HepG2 (cell line): ENCODE data around the gene PARVB.

Experiments used
- BATF2 ChIP-seq: sonication (generic); formaldehyde crosslinking; IDR thresholded peaks from 2 replicates; pipeline ENCODE4 v1.8.0; 2022; ENCODE audit warnings: mild to moderate bottlenecking, missing genetic modification reagents, moderate library complexity
- CCAR2 ChIP-seq: fragments of 200-400 bp; formaldehyde crosslinking; optimal IDR thresholded peaks from 2 replicates; pipeline ENCODE3; 2018; ENCODE audit warnings: low read depth, mild to moderate bottlenecking, low read length, moderate library complexity
- FOXK1 ChIP-seq: sonication (generic); formaldehyde crosslinking; IDR thresholded peaks from 2 replicates; pipeline ENCODE4 v1.4.0; 2020; ENCODE audit warnings: low read depth, missing genetic modification reagents, borderline replicate concordance
- KAT7 ChIP-seq: IDR thresholded peaks from 2 replicates; pipeline ENCODE4 v1.6.1; 2018; ENCODE audit warnings: borderline replicate concordance, missing compliant biosample characterization
- POLR2A ChIP-seq, 2 experiments: IDR thresholded peaks; 2 replicates each; pipeline ENCODE4 v1.6.1; 2011; ENCODE audit warnings: low read depth in 2 of 2, low read length in 2 of 2, mild to moderate bottlenecking in 1 of 2, moderate library complexity in 1 of 2; ENCODE audit not compliant: insufficient read depth in 1 of 2
- RORA ChIP-seq: sonication (generic); formaldehyde crosslinking; IDR thresholded peaks from 2 replicates; pipeline ENCODE4 v1.5.0; 2020; ENCODE audit warnings: mild to moderate bottlenecking, missing genetic modification reagents, moderate library complexity
- SP4 ChIP-seq: sonication (generic); formaldehyde crosslinking; IDR thresholded peaks from 2 replicates; pipeline ENCODE4 v1.8.1; 2023; ENCODE audit warnings: mild to moderate bottlenecking, missing genetic modification reagents
- SRSF9 ChIP-seq: fragments of 200-400 bp; formaldehyde crosslinking; IDR thresholded peaks from 2 replicates; pipeline ENCODE4 v1.6.1; 2018; ENCODE audit warnings: borderline replicate concordance, mild to moderate bottlenecking, low read depth, low read length; ENCODE audit not compliant: insufficient read depth, poor library complexity, severe bottlenecking
- ZNF710 ChIP-seq: sonication (generic); formaldehyde crosslinking; IDR thresholded peaks from 2 replicates; pipeline ENCODE4 v1.5.0; 2020; ENCODE audit warnings: mild to moderate bottlenecking, missing genetic modification reagents, borderline replicate concordance
- TF ChIP-seq, protein P1 (sequence below): sonication (generic); formaldehyde crosslinking; IDR thresholded peaks from 2 replicates; pipeline ENCODE4 v1.5.0; 2020; ENCODE audit warnings: mild to moderate bottlenecking, missing genetic modification reagents, moderate library complexity
- TF ChIP-seq, protein P2 (sequence below): sonication (generic); formaldehyde crosslinking; IDR thresholded peaks from 2 replicates; pipeline ENCODE4 v1.8.1; 2022; ENCODE audit warnings: mild to moderate bottlenecking, missing genetic modification reagents
- TF ChIP-seq, protein P3 (sequence below): sonication (generic); formaldehyde crosslinking; IDR thresholded peaks from 2 replicates; pipeline ENCODE4 v1.9.0; 2022; ENCODE audit warnings: missing genetic modification reagents, mild to moderate bottlenecking, borderline replicate concordance
- TF ChIP-seq, protein P4 (sequence below): sonication (generic); formaldehyde crosslinking; IDR thresholded peaks from 2 replicates; pipeline ENCODE4 v1.4.0; 2020; ENCODE audit warnings: missing genetic modification reagents

DNA sequence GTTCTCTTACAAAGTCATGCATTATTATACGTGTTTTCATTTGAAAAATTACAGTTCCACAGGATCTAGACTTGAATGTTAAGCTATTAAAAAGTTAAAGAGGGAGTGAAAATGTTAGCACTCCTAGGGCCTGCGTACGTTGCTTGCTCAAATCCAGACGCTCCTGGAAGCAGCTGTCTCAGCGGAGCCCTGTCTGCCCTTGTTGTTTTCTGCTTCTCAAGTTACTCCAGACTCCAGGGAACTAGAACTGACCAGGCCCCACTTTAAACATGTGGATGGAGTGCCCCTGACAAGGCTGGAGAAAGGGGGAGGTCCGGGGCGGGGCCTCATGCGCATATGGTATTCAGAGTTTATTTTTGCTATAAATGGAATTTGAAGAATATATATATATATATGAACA lies 9.6 kb downstream of the PARVB start:
- no peak for TF ChIP-seq ZNF710 (CRISPR knock-in tag)
- TF ChIP-seq, protein P1, sequence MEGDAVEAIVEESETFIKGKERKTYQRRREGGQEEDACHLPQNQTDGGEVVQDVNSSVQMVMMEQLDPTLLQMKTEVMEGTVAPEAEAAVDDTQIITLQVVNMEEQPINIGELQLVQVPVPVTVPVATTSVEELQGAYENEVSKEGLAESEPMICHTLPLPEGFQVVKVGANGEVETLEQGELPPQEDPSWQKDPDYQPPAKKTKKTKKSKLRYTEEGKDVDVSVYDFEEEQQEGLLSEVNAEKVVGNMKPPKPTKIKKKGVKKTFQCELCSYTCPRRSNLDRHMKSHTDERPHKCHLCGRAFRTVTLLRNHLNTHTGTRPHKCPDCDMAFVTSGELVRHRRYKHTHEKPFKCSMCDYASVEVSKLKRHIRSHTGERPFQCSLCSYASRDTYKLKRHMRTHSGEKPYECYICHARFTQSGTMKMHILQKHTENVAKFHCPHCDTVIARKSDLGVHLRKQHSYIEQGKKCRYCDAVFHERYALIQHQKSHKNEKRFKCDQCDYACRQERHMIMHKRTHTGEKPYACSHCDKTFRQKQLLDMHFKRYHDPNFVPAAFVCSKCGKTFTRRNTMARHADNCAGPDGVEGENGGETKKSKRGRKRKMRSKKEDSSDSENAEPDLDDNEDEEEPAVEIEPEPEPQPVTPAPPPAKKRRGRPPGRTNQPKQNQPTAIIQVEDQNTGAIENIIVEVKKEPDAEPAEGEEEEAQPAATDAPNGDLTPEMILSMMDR = no peak
- TF ChIP-seq BATF2 = no peak
- TF ChIP-seq SP4 (CRISPR knock-in tag) = no peak
- TF ChIP-seq, protein P2, sequence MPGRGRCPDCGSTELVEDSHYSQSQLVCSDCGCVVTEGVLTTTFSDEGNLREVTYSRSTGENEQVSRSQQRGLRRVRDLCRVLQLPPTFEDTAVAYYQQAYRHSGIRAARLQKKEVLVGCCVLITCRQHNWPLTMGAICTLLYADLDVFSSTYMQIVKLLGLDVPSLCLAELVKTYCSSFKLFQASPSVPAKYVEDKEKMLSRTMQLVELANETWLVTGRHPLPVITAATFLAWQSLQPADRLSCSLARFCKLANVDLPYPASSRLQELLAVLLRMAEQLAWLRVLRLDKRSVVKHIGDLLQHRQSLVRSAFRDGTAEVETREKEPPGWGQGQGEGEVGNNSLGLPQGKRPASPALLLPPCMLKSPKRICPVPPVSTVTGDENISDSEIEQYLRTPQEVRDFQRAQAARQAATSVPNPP (CRISPR knock-in tag) = no peak
- no peak for TF ChIP-seq KAT7 (CRISPR knock-in tag)
- TF ChIP-seq RORA (CRISPR knock-in tag) = no peak
- TF ChIP-seq CCAR2 = no peak
- no peak for TF ChIP-seq FOXK1 (CRISPR knock-in tag)
- no peak for TF ChIP-seq SRSF9
- TF ChIP-seq, protein P3, sequence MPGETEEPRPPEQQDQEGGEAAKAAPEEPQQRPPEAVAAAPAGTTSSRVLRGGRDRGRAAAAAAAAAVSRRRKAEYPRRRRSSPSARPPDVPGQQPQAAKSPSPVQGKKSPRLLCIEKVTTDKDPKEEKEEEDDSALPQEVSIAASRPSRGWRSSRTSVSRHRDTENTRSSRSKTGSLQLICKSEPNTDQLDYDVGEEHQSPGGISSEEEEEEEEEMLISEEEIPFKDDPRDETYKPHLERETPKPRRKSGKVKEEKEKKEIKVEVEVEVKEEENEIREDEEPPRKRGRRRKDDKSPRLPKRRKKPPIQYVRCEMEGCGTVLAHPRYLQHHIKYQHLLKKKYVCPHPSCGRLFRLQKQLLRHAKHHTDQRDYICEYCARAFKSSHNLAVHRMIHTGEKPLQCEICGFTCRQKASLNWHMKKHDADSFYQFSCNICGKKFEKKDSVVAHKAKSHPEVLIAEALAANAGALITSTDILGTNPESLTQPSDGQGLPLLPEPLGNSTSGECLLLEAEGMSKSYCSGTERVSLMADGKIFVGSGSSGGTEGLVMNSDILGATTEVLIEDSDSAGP (CRISPR knock-in tag) = no peak
- no peak for TF ChIP-seq POLR2A (IDR thresholded peaks at IDR 0.05; ENCODE audit: insufficient read depth in 1 of 2, low read depth in 2 of 2, low read length in 2 of 2)
- TF ChIP-seq, protein P4, sequence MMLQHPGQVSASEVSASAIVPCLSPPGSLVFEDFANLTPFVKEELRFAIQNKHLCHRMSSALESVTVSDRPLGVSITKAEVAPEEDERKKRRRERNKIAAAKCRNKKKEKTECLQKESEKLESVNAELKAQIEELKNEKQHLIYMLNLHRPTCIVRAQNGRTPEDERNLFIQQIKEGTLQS (CRISPR knock-in tag) = no peak
